Osteocyte (in vitro differentiated cells): ENCODE results near the gene PIP5K1A. TPM values are rescaled to one million over a fixed set of nuclear protein-coding genes. Genes with fewer than 3 reads are reported as not detected.
A peak's percentile ranks its signal among the peaks of the same experiment; 100 is the strongest.

ENCODE experiments used
- DNase-seq: peaks from one replicate; pipeline ENCODE4 v3.0.0; 2021; ENCODE audit warnings: mixed read lengths; ENCODE audit not compliant: unreplicated experiment; ENCODE audit errors: extremely low spot score
- H3K27ac Mint-ChIP-seq: one replicate; pipeline ENCODE4 v1.8.0; 2021; ENCODE audit warnings: mild to moderate bottlenecking, mixed read lengths; ENCODE audit not compliant: unreplicated experiment
- H3K27me3 Mint-ChIP-seq: one replicate; pipeline ENCODE4 v1.8.0; 2021; ENCODE audit warnings: mixed read lengths; ENCODE audit not compliant: unreplicated experiment
- H3K36me3 Mint-ChIP-seq: one replicate; pipeline ENCODE4 v1.8.0; 2021; ENCODE audit warnings: mixed read lengths; ENCODE audit not compliant: unreplicated experiment
- H3K4me1 Mint-ChIP-seq: one replicate; pipeline ENCODE4 v1.8.0; 2021; ENCODE audit warnings: mixed read lengths; ENCODE audit not compliant: unreplicated experiment
- H3K4me3 Mint-ChIP-seq: one replicate; pipeline ENCODE4 v1.8.0; 2021; ENCODE audit warnings: mild to moderate bottlenecking, moderate library complexity, mixed read lengths; ENCODE audit not compliant: unreplicated experiment
- H3K9me3 Mint-ChIP-seq: one replicate; pipeline ENCODE4 v1.8.0; 2021; ENCODE audit warnings: mixed read lengths; ENCODE audit not compliant: unreplicated experiment
- long read RNA-seq: library from polyadenylated mRNA; unstranded; transcript quantifications from one replicate; pipeline ENCODE4 v2.0.0, GENCODE V29; 2021
- total RNA-seq: library from RNA; stranded (reverse); gene quantifications from 2 replicates; pipeline ENCODE4 v1.2.1, GENCODE V29; 2021
- TF ChIP-seq, protein P1 (sequence below): fragments of 200-600 bp; sonication (generic); IDR thresholded peaks from 2 replicates; pipeline ENCODE4 v1.5.0; 2021; ENCODE audit warnings: antibody characterized with exemption, mild to moderate bottlenecking, moderate library complexity

PIP5K1A gene, protein sequence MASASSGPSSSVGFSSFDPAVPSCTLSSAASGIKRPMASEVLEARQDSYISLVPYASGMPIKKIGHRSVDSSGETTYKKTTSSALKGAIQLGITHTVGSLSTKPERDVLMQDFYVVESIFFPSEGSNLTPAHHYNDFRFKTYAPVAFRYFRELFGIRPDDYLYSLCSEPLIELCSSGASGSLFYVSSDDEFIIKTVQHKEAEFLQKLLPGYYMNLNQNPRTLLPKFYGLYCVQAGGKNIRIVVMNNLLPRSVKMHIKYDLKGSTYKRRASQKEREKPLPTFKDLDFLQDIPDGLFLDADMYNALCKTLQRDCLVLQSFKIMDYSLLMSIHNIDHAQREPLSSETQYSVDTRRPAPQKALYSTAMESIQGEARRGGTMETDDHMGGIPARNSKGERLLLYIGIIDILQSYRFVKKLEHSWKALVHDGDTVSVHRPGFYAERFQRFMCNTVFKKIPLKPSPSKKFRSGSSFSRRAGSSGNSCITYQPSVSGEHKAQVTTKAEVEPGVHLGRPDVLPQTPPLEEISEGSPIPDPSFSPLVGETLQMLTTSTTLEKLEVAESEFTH
- 84.4 and 89.5 TPM in 2 replicates for total RNA-seq
- long read RNA-seq, transcript PIP5K1A-201 (15 exons, 3,767 nt), result major isoform, 19 of 81 reads
- long read RNA-seq, transcript PIP5K1A-204 (15 exons, 3,737 nt), result minor isoform, 16 of 81 reads
- long read RNA-seq, partial matches to known transcripts, result 23 of 81 reads
- long read RNA-seq, other reads (novel, unspliced or antisense), result 20 of 81 reads

DNA sequence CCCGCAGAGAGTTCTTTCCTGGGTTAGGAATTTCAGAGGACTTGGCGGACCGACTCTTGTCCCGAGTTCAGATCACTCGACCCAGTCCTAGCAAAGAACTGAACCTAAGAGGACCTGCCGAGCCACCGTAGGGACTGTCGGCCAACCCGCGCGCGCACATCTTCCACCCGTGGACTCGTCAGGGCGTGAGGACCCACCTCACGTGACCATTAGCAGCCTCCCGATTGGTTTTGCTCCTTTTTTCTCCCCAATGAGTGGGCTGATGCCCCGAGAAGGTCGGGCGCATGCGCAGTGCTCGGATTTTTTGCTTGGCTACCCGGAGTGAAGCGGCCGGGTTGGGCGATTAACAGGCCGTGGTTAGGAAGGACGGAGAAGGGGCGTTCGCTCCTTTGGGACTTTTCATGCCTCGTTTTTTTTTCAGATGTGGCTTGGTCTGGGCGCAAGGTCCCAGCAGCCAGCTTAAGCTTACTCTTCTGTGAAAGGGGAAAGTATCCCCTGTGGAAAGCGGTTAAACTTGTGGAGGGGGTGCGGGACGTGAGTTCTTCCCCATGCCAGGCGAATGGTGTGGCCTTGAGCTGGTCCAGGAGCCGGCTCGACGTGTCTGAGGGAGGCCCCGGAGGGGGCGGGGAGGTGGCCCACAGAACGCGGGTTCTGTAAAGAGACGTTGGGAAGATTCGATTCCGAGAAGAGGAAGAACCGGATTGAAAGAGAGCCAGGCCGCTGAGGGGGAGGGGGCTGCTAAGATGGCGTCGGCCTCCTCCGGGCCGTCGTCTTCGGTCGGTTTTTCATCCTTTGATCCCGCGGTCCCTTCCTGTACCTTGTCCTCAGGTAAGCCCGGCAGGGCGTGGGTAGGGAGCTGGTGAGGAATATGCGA, at the start of gene PIP5K1A:
PIP5K1A (plus strand) TSS at position 299 of the 874 bp plus-strand sequence; CDS start at position 744, 445 bp downstream.
- TF ChIP-seq, protein P1, sequence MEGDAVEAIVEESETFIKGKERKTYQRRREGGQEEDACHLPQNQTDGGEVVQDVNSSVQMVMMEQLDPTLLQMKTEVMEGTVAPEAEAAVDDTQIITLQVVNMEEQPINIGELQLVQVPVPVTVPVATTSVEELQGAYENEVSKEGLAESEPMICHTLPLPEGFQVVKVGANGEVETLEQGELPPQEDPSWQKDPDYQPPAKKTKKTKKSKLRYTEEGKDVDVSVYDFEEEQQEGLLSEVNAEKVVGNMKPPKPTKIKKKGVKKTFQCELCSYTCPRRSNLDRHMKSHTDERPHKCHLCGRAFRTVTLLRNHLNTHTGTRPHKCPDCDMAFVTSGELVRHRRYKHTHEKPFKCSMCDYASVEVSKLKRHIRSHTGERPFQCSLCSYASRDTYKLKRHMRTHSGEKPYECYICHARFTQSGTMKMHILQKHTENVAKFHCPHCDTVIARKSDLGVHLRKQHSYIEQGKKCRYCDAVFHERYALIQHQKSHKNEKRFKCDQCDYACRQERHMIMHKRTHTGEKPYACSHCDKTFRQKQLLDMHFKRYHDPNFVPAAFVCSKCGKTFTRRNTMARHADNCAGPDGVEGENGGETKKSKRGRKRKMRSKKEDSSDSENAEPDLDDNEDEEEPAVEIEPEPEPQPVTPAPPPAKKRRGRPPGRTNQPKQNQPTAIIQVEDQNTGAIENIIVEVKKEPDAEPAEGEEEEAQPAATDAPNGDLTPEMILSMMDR, result no peak
- peaks cover 43% of the 10 kb centered on the region for H3K4me1 Mint-ChIP-seq
- H3K27me3 Mint-ChIP-seq, result no peaks in the 10 kb centered on the region
- H3K36me3 Mint-ChIP-seq, result no peaks in the 10 kb centered on the region
- peak within 1 kb of the TSS; percentile 100 for H3K4me3 Mint-ChIP-seq
- H3K27ac Mint-ChIP-seq, result peak within 1 kb of the TSS; percentile 100
- no peaks in the 10 kb centered on the region for H3K9me3 Mint-ChIP-seq
- DNase-seq, result peak; percentile 99

DNA sequence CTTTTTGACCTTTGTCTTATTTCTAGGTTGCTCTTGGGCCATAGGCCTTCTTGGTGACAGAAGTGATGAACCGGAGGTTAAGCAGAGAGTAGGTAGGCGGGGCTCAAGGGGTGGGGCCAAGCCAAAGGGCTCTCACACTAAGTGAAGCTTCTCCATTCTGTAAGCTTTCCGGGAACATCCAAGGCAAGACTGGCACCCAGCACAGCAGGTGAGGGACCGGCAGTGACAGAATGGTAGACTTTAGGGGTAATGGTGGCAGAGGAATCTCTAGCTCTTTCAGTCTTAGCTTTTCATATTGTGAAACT, 41.9 kb upstream of the PIP5K1A start, which contains the start of gene TNFAIP8L2:
TNFAIP8L2 (plus strand) TSS at position 135 of the 305 bp plus-strand sequence. CDS start 2,049 bp downstream, outside the sequence.
- DNase-seq, result no peak
- TF ChIP-seq, protein P1, result no peak
- H3K27me3 Mint-ChIP-seq, result no peaks in the 10 kb centered on the region
- H3K9me3 Mint-ChIP-seq, result no peaks in the 10 kb centered on the region
- peaks cover 19% of the 10 kb centered on the region for H3K36me3 Mint-ChIP-seq
- H3K4me1 Mint-ChIP-seq, result no peaks in the 10 kb centered on the region
- H3K27ac Mint-ChIP-seq, result no peak within 1 kb of the TSS
- H3K4me3 Mint-ChIP-seq, result no peak within 1 kb of the TSS

DNA sequence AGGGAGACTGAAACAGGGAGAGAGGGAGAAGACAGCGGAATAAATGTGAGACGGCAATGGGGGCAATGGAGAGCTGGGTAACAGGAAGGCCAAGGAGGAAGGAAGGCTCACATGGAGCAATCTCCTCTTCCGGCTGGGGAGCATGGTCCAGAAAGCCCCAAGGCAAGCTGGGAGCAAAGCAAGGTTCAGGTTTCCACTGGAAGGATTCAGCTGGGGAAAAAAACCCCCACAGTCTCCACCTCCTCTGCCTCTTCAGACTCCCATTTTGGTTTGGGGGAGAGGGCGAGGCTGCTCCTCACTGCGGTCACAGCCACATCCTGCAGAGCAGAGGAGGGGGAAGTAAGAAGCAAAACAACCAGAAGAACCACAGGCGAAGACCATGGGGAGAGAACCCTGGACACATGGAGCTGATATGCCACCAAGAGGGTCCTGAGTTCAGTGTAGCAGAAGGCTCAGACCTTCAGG, 41.3 kb upstream of the PIP5K1A start:
- peaks cover 22% of the 10 kb centered on the region for H3K36me3 Mint-ChIP-seq
- H3K4me1 Mint-ChIP-seq, result no peaks in the 10 kb centered on the region
- no peak overlapping the region for H3K27ac Mint-ChIP-seq
- H3K4me3 Mint-ChIP-seq, result no peak overlapping the region
- TF ChIP-seq, protein P1, result no peak
- no peaks in the 10 kb centered on the region for H3K27me3 Mint-ChIP-seq
- no peak for DNase-seq
- H3K9me3 Mint-ChIP-seq, result no peaks in the 10 kb centered on the region

DNA sequence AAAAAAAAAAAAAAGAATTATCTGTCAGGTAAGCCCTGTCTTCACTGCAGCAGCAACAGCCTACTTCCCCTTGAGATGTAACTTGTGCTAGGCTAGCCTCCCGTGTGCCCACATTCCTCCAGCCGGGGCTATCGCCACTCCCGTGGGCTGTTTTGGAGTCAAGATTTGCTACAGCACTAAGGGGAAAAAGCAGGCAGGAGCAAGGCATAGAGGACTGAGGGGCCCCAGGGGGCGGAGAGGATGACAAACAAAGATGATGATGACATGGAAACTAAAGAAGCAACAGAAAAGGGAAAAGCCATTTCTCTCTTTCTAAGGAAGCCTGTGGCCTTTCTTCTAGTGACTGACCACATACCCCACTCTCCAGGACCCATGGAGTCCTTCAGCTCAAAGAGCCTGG, 40.0 kb upstream of the PIP5K1A start:
- peaks cover 22% of the 10 kb centered on the region for H3K36me3 Mint-ChIP-seq
- no peaks in the 10 kb centered on the region for H3K27me3 Mint-ChIP-seq
- H3K27ac Mint-ChIP-seq, result no peak overlapping the region
- DNase-seq, result no peak
- no peaks in the 10 kb centered on the region for H3K9me3 Mint-ChIP-seq
- TF ChIP-seq, protein P1, result no peak
- no peak overlapping the region for H3K4me3 Mint-ChIP-seq
- H3K4me1 Mint-ChIP-seq, result peaks cover 2% of the 10 kb centered on the region
